AG08396 (cell line): ENCODE data around the gene GNG7.
A peak's percentile ranks its signal among the peaks of the same experiment; 100 is the strongest.

ENCODE experiments used
- DNase-seq: peaks from one replicate; pipeline ENCODE4 v3.0.0; 2012; ENCODE audit warnings: low spot score, mixed read lengths

The GNG7 gene

GRCh38 chr19:2702170-2703076 lies at the start of gene GNG7:
TSS of gene GNG7 (minus strand) at chr19:2702694. CDS start at chr19:2520688, 182,006 bp downstream.
- peak; percentile 99 for DNase-seq

GRCh38 chr19:2751438-2751830 lies 48.9 kb upstream of the GNG7 start:
- no peak for DNase-seq

DNA sequence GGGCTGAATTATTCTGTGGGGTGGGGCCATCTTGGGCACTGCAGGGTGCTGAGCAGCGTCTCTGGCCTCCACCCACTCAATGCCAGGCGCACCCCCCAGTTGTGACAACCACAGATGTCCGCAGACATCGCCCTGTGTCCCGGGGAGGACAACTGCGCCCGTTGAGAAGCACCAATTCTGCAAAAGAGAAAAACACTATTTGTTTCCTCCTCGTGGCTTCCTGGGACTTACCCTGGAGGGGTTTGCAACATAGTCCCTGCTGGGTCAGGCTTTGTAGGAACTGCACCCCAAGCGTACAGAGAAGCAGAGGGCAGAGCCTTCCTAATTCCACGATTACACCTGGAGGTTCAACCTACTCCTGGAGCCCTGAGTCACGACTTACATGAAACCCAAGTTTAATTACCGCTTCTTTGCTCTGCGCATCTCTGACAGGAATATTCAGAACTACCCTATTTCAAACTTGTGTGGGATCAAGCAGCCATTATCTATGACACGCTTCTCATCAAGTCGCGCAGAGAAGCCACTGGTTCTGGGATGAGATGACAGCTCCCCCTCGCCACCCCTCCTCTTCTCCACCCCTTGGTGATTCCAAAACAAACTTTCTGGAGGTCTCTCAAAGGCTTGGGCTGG lies 48.4 kb upstream of the GNG7 start:
- no peak for DNase-seq

DNA sequence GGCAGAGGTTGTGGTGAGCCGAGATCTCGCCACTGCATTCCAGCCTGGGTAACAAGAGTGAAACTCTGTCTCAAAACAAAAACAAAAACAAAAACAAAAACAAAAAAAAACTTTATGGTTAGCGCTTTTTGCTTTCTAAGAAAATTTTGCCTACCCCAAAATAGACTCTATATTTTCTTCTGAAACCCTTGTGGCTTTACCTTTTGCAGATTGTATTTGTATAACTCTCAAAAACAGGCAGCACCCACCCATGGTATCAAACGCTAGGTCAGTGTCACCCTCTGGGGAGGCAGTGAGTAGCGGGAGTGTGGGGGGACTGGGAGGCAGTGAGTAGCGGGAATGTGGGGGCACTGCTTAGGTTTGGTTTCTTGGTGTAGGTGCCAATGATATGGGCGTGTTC lies 44.9 kb upstream of the GNG7 start:
- no peak for DNase-seq

DNA sequence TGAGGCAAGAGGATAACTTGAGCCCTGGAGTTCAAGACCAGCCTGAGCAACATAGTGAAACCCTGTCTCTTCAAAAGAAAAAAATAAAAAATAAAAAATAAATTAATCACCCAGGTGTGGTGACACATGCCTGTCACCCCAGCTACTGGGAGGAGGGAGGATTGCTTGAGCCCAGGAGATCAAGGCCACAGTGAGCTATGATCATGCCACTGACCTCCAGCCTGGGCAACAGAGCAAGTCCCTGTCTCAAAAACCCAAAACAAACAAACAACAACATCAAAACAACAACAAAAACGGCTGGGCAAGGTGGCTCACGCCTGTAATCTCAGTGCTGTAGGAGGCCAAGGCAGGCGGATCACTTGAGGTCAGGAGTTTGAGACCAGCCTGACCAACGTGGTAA lies 41.6 kb upstream of the GNG7 start:
- no peak for DNase-seq

DNA sequence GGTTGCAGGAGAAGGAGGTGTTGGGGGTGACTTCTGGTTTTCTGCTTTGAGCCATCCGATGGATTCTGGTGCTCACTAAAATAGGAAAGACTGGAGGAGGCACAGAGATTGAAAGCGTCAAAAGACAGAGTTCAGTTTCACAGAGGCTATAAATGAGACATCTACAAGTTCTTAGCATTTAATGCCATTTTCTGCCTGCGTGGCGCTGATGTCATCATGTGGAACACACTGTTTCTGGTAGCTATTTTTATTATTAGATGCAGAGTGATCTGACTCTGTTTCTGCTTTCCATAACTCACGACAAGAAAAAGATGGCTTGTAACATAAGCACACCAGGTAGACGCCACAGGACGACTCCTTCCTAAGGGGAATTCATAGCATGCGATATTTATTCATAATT lies 40.6 kb upstream of the GNG7 start:
- DNase-seq: no peak

DNA sequence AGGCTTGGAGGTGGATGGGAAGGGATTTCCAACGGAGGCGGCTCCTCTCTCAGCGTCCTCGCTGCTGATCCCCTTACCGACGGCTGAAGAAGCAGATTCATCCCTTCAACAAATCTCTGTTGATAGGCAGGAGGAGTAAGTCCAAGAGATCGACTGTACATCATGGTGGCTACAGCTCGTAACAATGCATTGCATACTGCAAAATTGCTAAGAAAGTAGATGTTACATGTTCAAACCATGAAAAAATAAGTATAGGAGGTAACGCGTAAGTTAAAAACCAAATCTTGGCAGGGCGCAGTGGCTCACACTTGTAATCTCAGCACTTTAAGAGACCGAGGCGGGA lies 37.8 kb upstream of the GNG7 start:
- DNase-seq: no peak

DNA sequence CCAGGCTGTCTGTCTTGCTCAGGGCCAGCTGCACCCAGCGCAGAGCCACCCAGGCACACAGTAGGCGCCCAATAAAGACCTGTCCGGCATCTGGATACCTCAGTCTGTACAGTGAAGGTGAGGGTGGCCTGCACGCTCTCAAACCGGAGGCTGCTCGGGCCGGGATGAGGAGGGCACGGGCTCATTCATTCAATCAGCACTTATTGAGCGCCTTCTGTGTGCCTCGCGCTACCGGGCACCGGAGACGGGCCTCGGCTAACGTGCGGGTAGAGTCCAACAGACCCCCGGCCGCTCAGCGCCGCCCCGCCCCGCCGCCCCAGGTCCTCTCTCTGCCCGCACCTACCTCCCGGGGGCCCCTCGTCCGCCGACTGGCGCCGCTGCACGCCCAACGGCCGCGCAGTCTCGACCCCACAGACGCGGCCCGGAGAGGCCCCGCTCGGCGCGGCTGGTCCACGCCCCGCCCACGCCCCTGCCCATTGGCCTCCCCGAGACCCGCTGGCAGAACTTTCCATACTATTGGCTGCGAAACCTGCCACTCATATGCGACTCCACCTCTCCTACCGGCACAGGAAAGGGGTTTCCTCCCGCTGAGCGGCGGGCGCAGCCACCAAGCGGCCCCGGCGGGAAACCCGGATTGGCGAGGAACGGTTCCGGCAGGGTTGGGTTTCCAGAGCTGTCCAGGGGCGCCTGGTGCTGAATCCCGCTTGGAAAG lies 37.3 kb upstream of the GNG7 start, which contains the start of gene SLC39A3:
Gene SLC39A3 (minus strand): TSS at position 416 of the 712 bp plus-strand sequence. CDS start 2,760 bp downstream, outside the sequence.
- DNase-seq: peak; percentile 100

DNA sequence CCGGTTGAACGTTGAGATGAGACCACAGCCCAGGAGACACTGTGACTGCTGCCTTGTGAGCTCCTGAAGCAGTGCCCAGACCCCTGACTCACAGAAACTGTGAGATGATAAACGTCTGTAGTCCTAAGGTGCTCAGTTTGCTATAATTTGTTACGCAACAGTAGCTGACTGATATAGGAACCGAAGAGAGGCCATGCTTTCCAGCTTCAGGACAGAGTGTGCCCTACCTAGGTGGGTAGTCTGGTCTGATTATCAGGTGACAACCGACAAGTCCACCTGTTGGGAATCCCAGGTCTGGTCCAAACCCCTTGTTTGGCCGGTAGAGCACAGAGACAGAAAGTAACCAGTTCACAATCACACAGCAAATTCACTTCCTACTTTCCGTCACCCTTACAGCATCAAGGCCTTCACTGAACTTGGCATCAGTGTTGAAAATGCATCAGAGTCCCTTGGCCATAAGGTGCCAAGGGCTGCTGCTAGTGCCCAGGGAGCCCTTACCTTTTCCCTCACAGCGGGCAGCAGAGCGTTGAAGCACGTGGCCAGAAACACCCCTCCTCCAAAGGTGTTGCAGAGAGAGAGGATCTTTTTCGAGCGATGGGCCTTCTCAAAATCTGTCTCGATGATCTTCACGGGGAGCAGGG lies 34.2 kb upstream of the GNG7 start:
- no peak for DNase-seq

- no peak for DNase-seq
Observed at GRCh38 chr19:2735374-2735773, 32.9 kb upstream of the GNG7 start.

DNA sequence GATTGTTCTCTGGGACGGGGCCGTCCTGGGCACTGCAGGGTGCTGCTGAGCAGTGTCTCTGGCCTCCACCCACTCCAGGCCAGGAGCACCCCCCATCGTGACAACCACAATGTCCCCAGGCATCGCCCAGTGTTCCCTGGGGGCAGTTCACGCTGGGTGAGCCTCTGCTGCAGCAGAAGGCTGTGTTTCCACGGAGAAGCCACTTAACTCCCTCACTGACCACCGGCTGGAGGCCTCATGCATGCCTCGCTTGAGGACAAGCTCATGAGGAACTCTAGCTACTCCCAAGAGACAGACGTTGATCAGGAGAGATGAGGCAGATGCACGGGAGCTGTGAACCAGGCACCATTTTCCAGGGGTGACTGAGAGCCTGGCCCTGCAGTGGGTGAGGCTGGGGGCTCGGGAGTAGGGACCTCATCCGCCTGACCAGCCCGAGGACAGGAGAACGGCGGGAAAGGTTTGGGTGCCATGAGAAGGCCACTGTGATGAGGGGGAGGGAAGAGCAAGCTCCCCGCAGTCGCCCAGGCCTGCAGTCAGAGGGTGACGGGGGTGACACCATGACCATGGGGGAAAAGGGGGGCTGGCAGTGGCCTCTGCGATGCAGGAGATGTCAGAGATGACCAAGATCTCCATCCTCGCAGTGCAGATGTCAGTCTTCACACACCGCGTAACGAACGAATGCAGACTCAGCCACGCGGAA lies 32.2 kb upstream of the GNG7 start:
- DNase-seq: no peak

GRCh38 chr19:2733930-2734588 lies 31.6 kb upstream of the GNG7 start:
- DNase-seq: no peak

DNA sequence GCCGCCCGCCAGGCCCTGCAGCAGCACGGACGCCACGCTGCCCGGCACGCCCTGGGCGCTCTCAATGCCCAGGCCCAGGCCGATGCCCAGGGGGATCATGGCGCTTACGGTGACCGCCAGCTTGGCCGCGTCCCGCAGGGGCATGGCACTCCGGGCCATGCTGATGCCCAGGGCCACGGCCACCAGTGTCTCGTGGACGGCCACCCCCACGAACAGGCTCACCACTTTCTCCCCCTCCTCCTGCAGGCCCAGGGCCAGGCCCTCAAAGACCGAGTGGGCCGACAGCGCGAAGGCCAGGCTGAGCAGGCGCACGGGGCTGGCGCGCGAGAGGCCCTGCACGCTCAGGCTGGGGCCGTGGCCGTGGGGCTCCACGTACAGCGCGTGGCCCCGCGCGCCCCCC lies 30.4 kb upstream of the GNG7 start:
- DNase-seq: no peak

DNA sequence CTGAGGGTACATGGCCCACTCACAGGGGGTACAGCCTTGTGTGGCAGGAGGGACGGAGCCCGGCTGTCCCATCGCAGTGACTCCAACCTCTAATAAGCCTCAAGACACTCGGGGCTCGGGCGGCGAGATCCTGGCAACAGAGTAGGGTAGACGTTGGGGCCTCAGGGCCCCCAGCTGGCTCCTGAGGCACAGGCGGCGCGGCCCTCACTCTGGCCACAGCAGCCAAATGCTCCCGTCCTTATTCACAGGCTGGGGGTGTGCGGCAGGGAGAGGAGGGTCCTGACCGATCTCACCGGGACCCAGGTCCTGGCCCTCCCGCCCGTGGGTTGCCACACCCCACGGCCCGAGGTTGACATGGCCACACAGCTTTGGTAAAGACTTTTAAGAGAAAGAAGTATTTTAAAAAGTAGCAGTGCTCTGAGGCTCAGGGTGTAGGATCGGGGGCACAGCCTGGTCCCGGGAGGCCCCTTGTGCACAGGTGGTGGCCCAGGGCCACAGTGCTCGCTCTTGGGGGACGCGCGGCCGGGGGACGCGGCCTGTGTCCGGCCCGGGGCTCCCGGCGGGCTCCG lies 29.7 kb upstream of the GNG7 start:
- DNase-seq: no peak

DNA sequence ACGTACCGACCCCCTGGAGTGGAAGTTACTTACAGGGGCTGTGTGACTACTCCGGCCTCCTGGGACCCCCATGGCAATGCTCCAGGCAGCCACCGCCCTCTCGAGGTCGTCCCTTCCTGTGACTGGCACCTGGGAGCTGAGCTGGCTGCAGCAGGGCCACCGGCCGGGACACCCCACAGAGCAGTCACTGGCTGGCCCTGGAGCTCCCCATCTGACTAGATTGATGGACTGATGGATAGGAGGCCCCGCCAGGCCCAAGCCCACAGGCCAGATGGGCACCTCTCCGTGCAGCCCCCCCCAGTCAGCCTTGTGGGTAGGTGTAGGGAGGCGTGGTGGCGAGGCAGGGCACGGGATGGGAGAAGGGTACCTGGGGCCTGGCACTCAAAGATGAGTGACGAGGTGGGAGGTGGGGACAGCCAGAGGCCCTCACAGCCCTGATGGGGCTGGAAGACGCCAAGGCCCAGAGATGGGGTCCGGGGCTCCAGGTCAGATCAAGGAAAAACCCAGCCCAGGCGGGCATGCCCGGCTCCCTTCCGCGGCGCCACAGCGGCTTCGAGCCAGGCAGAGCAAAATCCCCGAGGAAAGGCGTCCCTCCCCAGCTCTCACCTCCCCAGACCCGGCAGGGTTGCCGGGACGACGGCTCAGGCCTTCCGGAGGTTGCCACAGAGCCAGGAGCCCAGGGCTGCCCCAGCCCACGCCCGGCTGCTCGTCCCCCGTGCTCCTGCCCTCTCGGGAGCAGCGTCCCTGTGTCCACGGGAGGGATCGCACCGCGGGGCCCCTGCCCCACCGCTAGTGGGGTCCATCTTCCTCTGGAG lies 28.9 kb upstream of the GNG7 start:
- no peak for DNase-seq

DNA sequence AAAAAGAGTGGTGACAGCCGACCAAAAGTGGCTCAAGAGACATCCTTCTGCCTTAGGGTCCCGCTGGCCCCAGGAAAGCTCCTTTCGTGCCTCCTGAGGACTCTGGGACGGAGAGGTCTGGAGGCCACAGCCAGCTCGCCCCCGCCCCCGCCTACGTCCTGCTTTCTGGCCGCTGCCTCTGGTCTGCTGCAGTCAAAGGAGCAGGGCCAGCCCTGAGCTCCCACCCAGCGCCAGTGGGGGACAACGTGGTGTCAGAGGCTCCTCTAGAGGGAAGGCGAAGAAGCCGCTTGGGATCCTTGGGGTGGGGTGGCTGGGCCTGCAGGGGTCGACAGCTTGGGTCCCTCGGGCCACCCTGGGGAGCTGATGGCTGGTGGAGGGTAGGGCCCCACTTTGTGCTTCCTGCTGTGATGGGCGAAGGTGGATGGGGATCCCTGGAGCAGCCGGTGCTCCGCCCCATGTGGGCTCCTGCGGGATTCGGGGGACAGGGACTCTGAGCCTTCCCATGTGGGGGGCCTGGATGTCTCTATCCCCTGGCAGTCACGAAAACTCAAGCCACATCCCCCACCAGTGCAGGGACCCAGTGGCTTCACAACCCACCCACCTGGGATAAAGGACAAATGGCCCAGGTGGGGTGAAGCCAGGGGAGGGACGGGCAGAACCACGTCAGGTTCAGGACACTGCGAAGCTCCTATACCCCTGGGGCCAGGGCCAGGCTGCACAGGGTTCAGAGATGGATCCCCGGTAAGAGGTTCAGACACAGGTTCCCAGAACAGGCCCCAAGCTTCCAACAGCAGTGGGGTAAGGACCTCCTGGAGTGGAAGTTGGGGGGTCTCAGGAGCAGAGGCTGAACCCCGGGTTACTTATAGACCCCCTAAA lies 27.7 kb upstream of the GNG7 start:
- DNase-seq: no peak

DNA sequence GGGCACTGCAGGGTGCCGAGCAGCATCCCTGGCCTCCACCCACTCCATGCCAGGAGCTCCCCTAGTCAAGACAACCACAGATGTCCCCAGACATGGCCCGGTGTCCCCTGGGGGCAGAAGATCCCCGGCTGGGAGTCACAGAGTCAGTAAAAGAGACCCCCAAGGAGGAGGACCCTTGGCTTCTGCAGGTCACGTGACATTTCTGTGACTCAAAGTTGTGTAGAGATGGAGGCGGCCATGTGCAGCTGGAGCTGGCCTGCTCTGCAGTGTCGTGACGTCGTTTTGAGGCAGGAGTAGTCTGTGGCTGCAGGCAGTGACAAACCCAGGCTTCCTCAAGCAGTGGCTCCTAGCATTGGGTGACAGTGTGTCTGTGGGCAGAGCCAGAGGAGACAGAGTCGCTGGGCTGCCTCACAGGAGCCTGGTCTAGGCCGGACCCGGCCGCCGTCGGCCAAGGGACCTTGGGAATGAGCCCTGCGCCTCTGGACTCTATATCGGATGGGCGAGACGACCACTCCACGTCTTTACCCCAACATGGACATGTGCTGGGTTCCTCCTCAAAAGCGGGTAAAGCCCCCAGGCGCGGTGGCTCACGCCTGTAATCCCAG lies 26.4 kb upstream of the GNG7 start:
- peak; percentile 11 for DNase-seq

- DNase-seq: peak; percentile 28
Observed at GRCh38 chr19:2727640-2727944, 25.1 kb upstream of the GNG7 start.
